DMS 273 (cell line): ENCODE data around the gene ZNF691.

ENCODE experiments used
- DNase-seq: peaks from one replicate; lab custom pipeline; 2025; ENCODE audit not compliant: unreplicated experiment; lab: John Stamatoyannopoulos, UW

The ZNF691 gene

GRCh38 chr1:42832641-42833240 is 13.7 kb upstream of the ZNF691 start:
- no peak for DNase-seq

GRCh38 chr1:42833981-42834380 is 12.4 kb upstream of the ZNF691 start:
- DNase-seq: no peak

GRCh38 chr1:42834803-42835202 is 11.6 kb upstream of the ZNF691 start:
- DNase-seq: no peak

GRCh38 chr1:42835422-42835821 is 11.0 kb upstream of the ZNF691 start:
- no peak for DNase-seq

- DNase-seq: no peak
These were observed 8.7 kb upstream of the ZNF691 start for GRCh38 chr1:42837709-42838108.

- DNase-seq: no peak
These were observed 7.8 kb upstream of the ZNF691 start for GRCh38 chr1:42838482-42839190.

GRCh38 chr1:42841010-42841409 is 5.4 kb upstream of the ZNF691 start:
- peak; percentile 59 for DNase-seq

GRCh38 chr1:42841440-42842147 is 4.8 kb upstream of the ZNF691 start:
- no peak for DNase-seq

GRCh38 chr1:42844592-42845140 is 1.7 kb upstream of the ZNF691 start:
- DNase-seq: no peak

- no peak for DNase-seq
These were observed 1.2 kb upstream of the ZNF691 start for GRCh38 chr1:42845193-42845592.

- DNase-seq: peak; percentile 70
These were observed 552 bp upstream of the ZNF691 start for GRCh38 chr1:42845866-42846256.

- DNase-seq: no peak
These were observed 740 bp downstream of the ZNF691 start for GRCh38 chr1:42847111-42847595.

GRCh38 chr1:42847721-42848460 is 1.5 kb downstream of the ZNF691 start:
- no peak for DNase-seq

- DNase-seq: no peak
These were observed 2.6 kb downstream of the ZNF691 start for GRCh38 chr1:42848823-42849537.

- no peak for DNase-seq
These were observed 3.5 kb downstream of the ZNF691 start for GRCh38 chr1:42849944-42850343.

GRCh38 chr1:42851420-42851819 is 5.0 kb downstream of the ZNF691 start:
- DNase-seq: no peak

- DNase-seq: no peak
These were observed 5.7 kb downstream of the ZNF691 start for GRCh38 chr1:42851960-42852607.

- DNase-seq: peak; percentile 24
These were observed 6.2 kb downstream of the ZNF691 start for GRCh38 chr1:42852608-42852980.

GRCh38 chr1:42853116-42853884 is 6.9 kb downstream of the ZNF691 start:
- no peak for DNase-seq
